T-helper 17 cell (primary cell): ENCODE measurements around the gene PPP1R27. TPM values are rescaled to one million over a fixed set of nuclear protein-coding genes. Genes with fewer than 3 reads are reported as not detected.
A peak's percentile ranks its signal among the peaks of the same experiment; 100 is the strongest.

Source experiments
- ATAC-seq: fragments of 150-1000 bp; cut with Tn5 transposase; 2 replicates; pipeline ENCODE4 v1.10.0; 2021; ENCODE audit warnings: mild to moderate bottlenecking, moderate library complexity
- DNase-seq, 3 donors: peaks; one replicate each; pipeline versions ENCODE4 v3.0.0 to v3.0.0-alpha.2; 2020 to 2021
- H3K9me3 ChIP-seq: one replicate; pipeline ENCODE4 v1.7.0; 2013; ENCODE audit warnings: low read length, mild to moderate bottlenecking; ENCODE audit not compliant: control insufficient read depth, poor library complexity, severe bottlenecking
- H3K27ac Mint-ChIP-seq: one replicate; pipeline ENCODE4 v1.8.0; 2022; ENCODE audit warnings: mild to moderate bottlenecking, moderate library complexity, mixed read lengths
- H3K27me3 Mint-ChIP-seq: one replicate; pipeline ENCODE4 v1.8.0; 2022; ENCODE audit warnings: mixed read lengths
- H3K36me3 Mint-ChIP-seq: one replicate; pipeline ENCODE4 v1.8.0; 2022; ENCODE audit warnings: low read depth, mixed read lengths
- H3K4me1 Mint-ChIP-seq: one replicate; pipeline ENCODE4 v1.8.0; 2022; ENCODE audit warnings: mild to moderate bottlenecking, mixed read lengths
- H3K4me3 Mint-ChIP-seq: one replicate; pipeline ENCODE4 v1.8.0; 2022; ENCODE audit warnings: mild to moderate bottlenecking, moderate library complexity, mixed read lengths
- total RNA-seq, 4 donors: library from RNA in 2 of 4; stranded (reverse) in 2 of 4; gene quantifications; one replicate each; pipeline ENCODE4 v1.2.3 and lab custom pipeline; 2022 to 2026

The PPP1R27 gene
- total RNA-seq, 2 donors from 2014 or later, result not detected

DNA sequence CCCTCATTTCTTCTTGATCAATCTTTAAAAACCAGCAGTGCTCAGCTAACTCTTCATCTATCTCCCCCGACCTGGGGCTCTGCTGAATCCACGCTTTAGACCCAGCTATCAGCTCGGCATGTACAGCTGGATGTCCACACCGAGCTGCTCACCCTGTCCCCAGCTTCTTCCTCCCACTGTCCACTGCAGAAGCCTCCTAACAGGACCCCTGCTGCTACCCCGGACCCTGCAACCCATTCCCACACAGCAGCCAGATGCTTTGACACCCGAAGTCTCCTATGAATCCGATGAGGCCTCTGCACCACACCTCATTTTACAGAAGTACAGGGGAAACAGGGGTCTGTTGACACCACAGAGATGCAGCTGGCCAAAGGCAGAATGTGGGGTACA, 17.1 kb downstream of the PPP1R27 start:
- Mint-ChIP-seq H3K36me3 (no peaks in the 10 kb centered on the region), H3K4me1 (peaks cover 6% of the 10 kb centered on the region), H3K27me3 (peaks cover 17% of the 10 kb centered on the region), H3K4me3 (no peak overlapping the region), H3K27ac (no peak overlapping the region)
- ATAC-seq (no peak), DNase-seq (no peak)
- H3K9me3 ChIP-seq, result no peaks in the 10 kb centered on the region

DNA sequence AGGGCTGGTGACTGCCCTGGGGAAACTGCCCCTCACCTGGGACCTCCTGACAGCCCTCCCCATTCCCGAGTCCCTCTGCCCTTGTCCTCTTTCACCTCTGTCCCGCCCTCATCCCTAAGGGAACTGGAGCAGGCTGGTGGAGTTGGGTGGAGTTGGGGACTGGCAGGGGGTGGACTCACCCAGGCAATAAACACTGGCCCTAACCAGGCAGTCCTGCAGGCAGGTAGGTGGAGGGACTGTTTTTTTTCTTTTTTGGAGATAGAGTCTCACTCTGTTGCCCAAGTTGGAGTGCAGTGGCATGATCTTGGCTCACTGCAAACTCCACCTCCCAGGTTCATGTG, 19.2 kb downstream of the PPP1R27 start:
- peaks cover 17% of the 10 kb centered on the region for H3K27me3 Mint-ChIP-seq
- no peak for ATAC-seq
- DNase-seq, result no peak
- H3K9me3 ChIP-seq, result no peaks in the 10 kb centered on the region
- H3K27ac Mint-ChIP-seq, result no peak overlapping the region
- peaks cover 2% of the 10 kb centered on the region for H3K4me1 Mint-ChIP-seq
- H3K4me3 Mint-ChIP-seq, result no peak overlapping the region
- no peaks in the 10 kb centered on the region for H3K36me3 Mint-ChIP-seq

DNA sequence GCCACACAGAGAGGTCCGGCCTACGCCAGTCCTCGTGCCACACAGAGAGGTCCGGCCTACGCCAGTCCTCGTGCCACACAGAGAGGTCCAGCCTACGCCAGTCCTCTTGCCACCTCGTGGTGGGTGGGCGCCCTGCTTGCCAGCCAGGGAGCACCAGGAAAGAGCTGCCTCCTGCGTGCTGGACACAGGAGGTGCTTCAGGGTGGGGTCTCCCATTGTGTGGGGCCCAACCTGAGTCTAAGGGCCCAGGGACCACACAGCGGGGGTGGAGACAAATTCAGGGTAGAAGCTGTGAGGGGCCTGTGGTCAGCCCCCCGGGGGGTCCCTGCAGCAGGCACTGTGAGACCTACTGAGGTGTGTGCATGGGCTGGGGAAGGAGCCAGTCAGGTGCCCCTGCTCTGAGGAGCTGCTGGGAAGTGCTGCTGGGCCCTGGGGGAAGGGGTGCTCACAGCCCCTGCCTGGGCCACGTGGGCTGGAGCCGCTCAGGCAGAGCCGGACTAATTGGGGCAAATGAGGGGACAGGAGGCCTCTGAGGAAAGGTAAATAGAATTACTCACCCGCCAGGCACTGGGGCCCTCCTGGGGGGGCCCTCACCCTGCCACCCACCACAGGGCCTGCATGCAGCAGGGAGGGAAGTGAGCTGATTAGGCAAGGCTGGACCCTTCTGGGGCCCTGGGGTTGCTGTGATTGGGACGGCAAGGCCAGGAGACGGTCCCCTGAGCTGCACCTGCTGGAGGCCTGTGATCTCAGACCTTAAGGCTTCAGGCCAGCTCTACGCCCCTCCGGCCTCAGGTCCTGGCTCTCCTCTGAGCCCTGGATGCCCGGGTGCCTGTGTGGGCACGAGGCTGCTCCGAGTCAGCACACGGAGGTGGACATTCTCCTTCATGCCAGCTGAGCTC, 19.9 kb downstream of the PPP1R27 start:
- Mint-ChIP-seq H3K4me1 (peaks cover 2% of the 10 kb centered on the region), H3K36me3 (no peaks in the 10 kb centered on the region), H3K27me3 (peaks cover 20% of the 10 kb centered on the region), H3K27ac (no peak overlapping the region), H3K4me3 (no peak overlapping the region)
- DNase-seq (no peak), ATAC-seq (no peak)
- H3K9me3 ChIP-seq, result no peaks in the 10 kb centered on the region

DNA sequence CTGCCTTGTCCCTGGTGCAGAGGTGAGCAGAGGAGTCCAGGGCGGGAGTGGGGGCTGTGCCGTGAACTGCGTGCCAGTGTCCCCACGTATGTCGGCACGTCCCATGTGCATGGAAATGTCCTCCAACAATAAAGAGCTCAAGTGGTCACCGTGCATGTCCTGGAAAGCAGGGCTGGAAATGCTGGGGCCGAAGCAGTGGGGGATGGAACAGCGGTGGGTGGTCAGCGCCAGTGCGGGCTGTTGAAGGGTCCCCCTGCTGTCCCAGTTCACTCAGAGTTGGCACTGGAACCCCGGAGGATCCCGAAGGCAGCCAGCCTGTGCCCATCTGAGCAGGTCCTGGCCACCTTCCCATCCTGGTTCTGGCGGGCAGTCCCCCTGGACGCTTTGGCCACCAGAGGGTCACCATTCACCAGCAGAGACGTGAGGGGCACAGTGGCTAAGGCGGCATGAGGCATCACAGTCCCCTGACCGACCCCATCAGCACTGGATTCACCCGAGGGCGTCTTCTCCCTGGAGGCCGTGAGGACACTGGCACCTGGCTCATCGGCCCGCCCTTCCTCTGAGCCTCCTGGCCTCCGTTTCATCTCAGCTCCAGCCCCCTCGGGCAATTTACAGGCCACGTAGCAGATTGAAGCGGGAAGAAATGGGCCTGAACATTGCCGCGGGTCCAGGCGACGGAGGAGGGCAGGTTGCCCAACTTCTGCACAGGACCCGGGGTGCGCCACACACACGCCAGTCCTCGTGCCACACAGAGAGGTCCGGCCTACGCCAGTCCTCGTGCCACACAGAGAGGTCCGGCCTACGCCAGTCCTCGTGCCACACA, 20.8 kb downstream of the PPP1R27 start:
- no peak for ATAC-seq
- Mint-ChIP-seq H3K4me3 (no peak overlapping the region), H3K4me1 (peaks cover 2% of the 10 kb centered on the region), H3K27me3 (peaks cover 29% of the 10 kb centered on the region), H3K27ac (no peak overlapping the region), H3K36me3 (peaks cover 2% of the 10 kb centered on the region)
- H3K9me3 ChIP-seq, result no peaks in the 10 kb centered on the region
- DNase-seq, result no peak

DNA sequence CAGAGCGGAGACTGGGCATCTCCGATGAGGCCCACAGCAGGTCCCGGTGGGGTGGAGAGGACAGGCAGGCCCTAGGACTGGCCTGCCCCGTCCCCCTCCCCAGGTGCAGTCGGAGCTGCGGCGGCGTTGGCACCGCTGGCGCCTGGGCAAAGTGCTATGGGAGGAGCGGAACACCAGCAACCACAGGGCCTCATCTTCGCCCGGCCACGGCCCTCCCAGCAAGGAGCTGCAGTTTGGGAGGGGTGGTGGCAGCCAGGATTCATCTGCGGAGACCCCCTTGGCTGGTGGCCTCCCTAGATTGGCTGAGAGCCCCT, 21.5 kb downstream of the PPP1R27 start:
- peaks cover 34% of the 10 kb centered on the region for H3K27me3 Mint-ChIP-seq
- DNase-seq (no peak), ATAC-seq (no peak)
- H3K4me3 Mint-ChIP-seq, result no peak overlapping the region
- peaks cover 2% of the 10 kb centered on the region for H3K4me1 Mint-ChIP-seq
- no peak overlapping the region for H3K27ac Mint-ChIP-seq
- H3K9me3 ChIP-seq, result no peaks in the 10 kb centered on the region
- H3K36me3 Mint-ChIP-seq, result peaks cover 2% of the 10 kb centered on the region

DNA sequence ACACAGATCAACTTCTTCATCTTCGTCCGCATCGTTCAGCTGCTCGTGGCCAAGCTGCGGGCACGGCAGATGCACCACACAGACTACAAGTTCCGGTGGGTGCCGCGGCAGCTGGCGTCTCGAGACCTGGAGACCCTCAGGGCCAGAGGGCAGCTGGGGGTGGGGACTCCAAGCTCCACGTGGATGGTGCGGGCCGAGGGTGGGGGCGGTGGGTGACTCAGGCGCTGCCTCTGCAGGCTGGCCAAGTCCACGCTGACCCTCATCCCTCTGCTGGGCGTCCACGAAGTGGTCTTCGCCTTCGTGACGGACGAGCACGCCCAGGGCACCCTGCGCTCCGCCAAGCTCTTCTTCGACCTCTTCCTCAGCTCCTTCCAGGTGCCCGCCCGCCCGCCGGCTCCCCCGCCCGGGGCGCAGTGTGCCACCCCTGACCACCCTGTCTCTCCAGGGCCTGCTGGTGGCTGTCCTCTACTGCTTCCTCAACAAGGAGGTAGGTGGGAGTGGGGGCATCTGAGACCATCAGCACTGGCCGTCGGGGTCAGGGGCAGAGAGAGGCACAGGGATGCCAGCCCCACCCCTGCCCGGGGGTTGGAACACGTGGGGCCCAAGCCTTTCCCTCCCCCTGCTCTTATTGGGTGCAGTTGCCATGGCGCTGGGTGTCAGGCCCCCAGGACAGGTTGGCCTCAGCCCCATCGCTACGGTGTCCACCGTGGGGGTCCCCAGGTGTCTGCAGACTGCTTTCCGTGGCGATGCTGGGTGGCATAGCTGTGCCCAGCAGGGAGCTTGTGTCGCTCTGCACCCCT, 22.1 kb downstream of the PPP1R27 start:
- Mint-ChIP-seq H3K27me3 (peaks cover 34% of the 10 kb centered on the region), H3K27ac (no peak overlapping the region), H3K4me3 (no peak overlapping the region), H3K4me1 (peaks cover 2% of the 10 kb centered on the region), H3K36me3 (peaks cover 2% of the 10 kb centered on the region)
- DNase-seq (no peak), ATAC-seq (no peak)
- H3K9me3 ChIP-seq, result no peaks in the 10 kb centered on the region

DNA sequence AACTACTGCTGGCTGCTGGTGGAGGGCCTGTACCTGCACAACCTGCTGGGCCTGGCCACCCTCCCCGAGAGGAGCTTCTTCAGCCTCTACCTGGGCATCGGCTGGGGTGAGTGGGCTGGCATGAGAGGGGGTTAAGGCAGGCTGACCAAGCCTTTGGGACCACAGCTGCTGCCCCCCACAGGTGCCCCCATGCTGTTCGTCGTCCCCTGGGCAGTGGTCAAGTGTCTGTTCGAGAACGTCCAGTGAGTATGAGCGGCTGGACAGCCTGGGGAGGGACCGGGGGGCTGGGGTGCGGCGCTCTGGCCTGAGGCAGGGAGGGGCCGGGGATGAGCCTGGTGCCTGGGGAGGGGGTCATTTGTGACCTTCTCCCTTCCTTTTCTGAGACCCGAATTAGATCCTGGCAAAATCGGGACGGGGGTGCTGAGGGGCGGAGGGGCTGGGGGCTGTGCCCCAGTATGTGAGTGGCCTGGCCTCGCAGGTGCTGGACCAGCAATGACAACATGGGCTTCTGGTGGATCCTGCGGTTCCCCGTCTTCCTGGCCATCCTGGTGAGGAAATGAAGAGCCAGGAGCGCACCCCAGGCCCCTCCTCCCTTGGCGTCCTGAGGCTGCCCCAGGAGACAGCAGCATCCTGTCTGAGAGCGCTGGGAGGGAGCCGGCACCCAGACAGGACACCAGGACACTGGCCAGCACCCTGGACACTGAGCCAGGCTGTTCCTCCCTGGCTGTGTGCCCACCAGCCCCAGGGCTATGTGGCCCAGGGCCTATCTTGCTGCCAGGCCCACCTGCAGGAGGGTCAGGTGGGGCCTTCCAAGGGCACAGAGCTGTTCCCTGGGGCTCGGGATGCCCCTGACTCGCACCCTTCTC, 22.9 kb downstream of the PPP1R27 start:
- Mint-ChIP-seq H3K36me3 (peaks cover 2% of the 10 kb centered on the region), H3K4me3 (no peak overlapping the region), H3K27me3 (peaks cover 34% of the 10 kb centered on the region), H3K4me1 (peaks cover 2% of the 10 kb centered on the region), H3K27ac (no peak overlapping the region)
- H3K9me3 ChIP-seq, result no peaks in the 10 kb centered on the region
- no peak for DNase-seq
- no peak for ATAC-seq

DNA sequence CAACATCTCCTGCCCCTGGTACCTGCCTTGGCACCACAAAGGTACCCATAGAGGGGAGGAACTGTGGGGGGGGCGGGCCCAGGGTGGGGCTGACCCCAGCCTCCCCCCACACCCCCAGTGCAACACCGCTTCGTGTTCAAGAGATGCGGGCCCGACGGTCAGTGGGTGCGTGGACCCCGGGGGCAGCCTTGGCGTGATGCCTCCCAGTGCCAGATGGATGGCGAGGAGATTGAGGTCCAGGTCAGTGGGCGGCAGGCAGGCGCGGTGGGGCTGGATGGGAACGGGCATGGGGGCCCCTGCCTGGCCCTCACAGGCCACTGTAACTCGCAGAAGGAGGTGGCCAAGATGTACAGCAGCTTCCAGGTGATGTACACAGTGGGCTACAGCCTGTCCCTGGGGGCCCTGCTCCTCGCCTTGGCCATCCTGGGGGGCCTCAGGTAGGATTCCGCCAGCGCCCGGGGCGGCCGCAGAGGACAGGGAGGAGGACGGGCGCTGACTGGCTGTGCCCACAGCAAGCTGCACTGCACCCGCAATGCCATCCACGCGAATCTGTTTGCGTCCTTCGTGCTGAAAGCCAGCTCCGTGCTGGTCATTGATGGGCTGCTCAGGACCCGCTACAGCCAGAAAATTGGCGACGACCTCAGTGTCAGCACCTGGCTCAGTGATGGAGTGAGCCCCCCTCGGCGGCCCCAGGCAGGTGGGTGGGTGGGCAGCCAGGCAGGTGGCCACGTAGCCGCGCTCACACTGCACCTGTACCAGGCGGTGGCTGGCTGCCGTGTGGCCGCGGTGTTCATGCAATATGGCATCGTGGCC, 23.8 kb downstream of the PPP1R27 start:
- Mint-ChIP-seq H3K27ac (no peak overlapping the region), H3K4me3 (no peak overlapping the region), H3K36me3 (peaks cover 2% of the 10 kb centered on the region), H3K4me1 (peaks cover under 1% of the 10 kb centered on the region), H3K27me3 (peaks cover 28% of the 10 kb centered on the region)
- DNase-seq (no peak), ATAC-seq (no peak)
- H3K9me3 ChIP-seq, result no peaks in the 10 kb centered on the region

DNA sequence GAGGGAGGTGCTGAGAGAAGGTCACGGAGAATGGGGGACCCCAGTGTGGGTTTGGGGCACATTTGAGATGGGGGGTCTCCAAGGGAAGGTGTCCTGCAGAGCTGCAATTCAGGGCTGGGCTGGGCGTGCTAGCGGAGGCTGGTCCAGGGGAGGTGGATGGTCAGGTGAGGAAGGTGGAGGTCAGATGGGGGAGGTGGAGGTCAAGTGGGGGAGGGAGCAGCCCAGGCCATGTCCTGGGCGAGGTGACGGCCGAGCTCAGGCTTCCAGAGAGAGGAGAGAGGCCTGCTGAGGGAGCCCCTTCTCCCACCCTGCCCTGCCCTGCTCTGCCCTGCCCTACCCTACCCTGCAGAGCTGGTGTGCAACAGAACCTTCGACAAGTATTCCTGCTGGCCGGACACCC, 24.4 kb downstream of the PPP1R27 start:
- no peaks in the 10 kb centered on the region for H3K4me1 Mint-ChIP-seq
- no peak overlapping the region for H3K4me3 Mint-ChIP-seq
- no peak overlapping the region for H3K27ac Mint-ChIP-seq
- no peaks in the 10 kb centered on the region for H3K9me3 ChIP-seq
- DNase-seq, result no peak
- no peak for ATAC-seq
- peaks cover 28% of the 10 kb centered on the region for H3K27me3 Mint-ChIP-seq
- peaks cover 2% of the 10 kb centered on the region for H3K36me3 Mint-ChIP-seq

DNA sequence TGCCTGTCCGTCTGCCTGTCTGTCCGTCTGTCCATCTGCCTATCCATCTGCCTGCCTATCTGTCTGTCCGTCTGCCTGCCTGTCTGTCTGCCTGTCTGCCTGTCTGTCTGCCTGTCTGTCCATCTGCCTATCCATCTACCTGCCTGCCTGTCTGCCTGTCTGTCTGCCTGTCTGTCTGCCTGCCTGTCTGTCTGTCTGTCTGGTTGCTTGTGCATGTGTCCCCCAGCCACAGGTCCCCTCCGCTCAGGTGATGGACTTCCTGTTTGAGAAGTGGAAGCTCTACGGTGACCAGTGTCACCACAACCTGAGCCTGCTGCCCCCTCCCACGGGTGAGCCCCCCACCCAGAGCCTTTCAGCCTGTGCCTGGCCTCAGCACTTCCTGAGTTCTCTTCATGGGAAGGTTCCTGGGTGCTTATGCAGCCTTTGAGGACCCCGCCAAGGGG, 25.3 kb downstream of the PPP1R27 start:
- H3K4me1 Mint-ChIP-seq, result no peaks in the 10 kb centered on the region
- H3K27ac Mint-ChIP-seq, result no peak overlapping the region
- H3K27me3 Mint-ChIP-seq, result peaks cover 28% of the 10 kb centered on the region
- no peak for DNase-seq
- ATAC-seq, result no peak
- no peak overlapping the region for H3K4me3 Mint-ChIP-seq
- peaks cover 2% of the 10 kb centered on the region for H3K36me3 Mint-ChIP-seq
- no peaks in the 10 kb centered on the region for H3K9me3 ChIP-seq

DNA sequence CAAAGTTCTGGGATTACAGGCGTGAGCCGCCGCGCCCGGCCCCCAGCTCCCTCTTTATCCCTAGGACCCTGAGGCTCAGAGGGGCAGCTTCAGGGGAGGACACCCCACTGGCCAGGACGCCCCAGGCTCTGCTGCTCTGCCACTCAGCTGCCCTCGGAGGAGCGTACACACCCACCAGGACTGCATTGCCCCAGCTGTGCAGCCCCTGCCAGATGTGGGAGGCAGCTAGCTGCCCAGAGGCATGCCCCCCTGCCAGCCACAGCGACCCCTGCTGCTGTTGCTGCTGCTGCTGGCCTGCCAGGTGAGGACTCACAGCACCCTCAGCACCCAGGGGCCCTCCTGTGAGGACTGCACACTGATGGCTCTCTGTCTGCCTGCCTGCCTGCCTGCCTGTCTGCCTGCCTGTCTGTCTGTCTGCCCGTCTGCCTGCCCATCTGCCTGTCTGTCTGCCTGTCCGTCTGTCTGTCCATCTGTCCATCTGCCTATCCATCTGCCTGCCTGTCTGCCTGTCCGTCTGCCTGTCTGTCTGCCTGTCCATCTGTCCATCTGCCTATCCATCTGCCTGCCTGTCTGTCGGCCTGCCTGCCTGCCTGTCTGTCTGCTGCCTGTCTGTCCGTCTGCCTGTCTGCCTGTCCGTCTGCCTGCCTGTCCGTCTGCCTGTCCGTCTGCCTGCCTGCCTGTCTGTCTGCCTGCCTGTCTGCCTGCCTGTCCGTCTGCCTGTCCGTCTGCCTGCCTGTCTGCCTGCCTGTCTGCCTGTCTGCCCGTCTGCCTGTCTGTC, 25.9 kb downstream of the PPP1R27 start:
- H3K27ac Mint-ChIP-seq, result no peak overlapping the region
- ATAC-seq, result peak; percentile 15

More for the DNA sequence above, 25.9 kb downstream of the PPP1R27 start:
- H3K9me3 ChIP-seq, result no peaks in the 10 kb centered on the region
- H3K36me3 Mint-ChIP-seq, result peaks cover 2% of the 10 kb centered on the region
- peaks cover 28% of the 10 kb centered on the region for H3K27me3 Mint-ChIP-seq
- DNase-seq, result no peak
- H3K4me3 Mint-ChIP-seq, result no peak overlapping the region
- no peaks in the 10 kb centered on the region for H3K4me1 Mint-ChIP-seq
